Fibroblast of peridontal ligament (primary cell): ENCODE measurements around the gene DNAJC27.

Source experiments
- DNase-seq: peaks from one replicate; pipeline ENCODE4 v3.0.0-alpha.2; 2010; ENCODE audit errors: extremely low read depth

Gene DNAJC27

GRCh38 chr2:24908461-24908901 is 63.3 kb downstream of the DNAJC27 start:
- DNase-seq = peak; percentile 40

- DNase-seq = peak; percentile 38
Observed at GRCh38 chr2:24907116-24907515, 64.6 kb downstream of the DNAJC27 start.

GRCh38 chr2:24906466-24906865 is 65.3 kb downstream of the DNAJC27 start:
- no peak for DNase-seq

GRCh38 chr2:24903161-24904103 is 68.3 kb downstream of the DNAJC27 start:
- no peak for DNase-seq

GRCh38 chr2:24899361-24899910 is 72.3 kb downstream of the DNAJC27 start:
- DNase-seq = no peak

GRCh38 chr2:24898122-24899109 is 73.3 kb downstream of the DNAJC27 start:
- peak; percentile 38 for DNase-seq

GRCh38 chr2:24894750-24895149 is 77.0 kb downstream of the DNAJC27 start:
- peak; percentile 5 for DNase-seq

GRCh38 chr2:24893934-24894333 is 77.8 kb downstream of the DNAJC27 start:
- DNase-seq = peak; percentile 77
